K562 (cell line): Measurements from ENCODE around the gene LYPD5.
"Not testable (repeated sequence)": the region's sequence is repeated elsewhere in the genome, so short reads cannot be mapped to it uniquely, and the experiment has no call there.

Experiments used
- BHLHE40 ChIP-seq: IDR thresholded peaks from 2 replicates; pipeline ENCODE4 v1.6.1; 2011; ENCODE audit warnings: low read length, improper control_type of control experiment
- EZH2 ChIP-seq: IDR thresholded peaks from 2 replicates; pipeline ENCODE4 v1.6.1; 2012; ENCODE audit warnings: low read depth, mild to moderate bottlenecking, inconsistent platforms, low read length, borderline replicate concordance
- RBBP5 ChIP-seq: fragments of 200-600 bp; sonication (generic); IDR thresholded peaks from 2 replicates; pipeline ENCODE4 v1.6.1; 2012; ENCODE audit warnings: borderline replicate concordance, mild to moderate bottlenecking, low read length, control low read depth, inconsistent platforms; ENCODE audit not compliant: insufficient read depth, poor library complexity, severe bottlenecking
- TF ChIP-seq, protein P1 (sequence below), 3 experiments: IDR thresholded peaks in 2 of 3; conservative IDR thresholded peaks in 1 of 3; 2 replicates each; pipeline ENCODE4 v1.5.1; 2011 to 2012; ENCODE audit warnings: low read length in 3 of 3, mild to moderate bottlenecking in 3 of 3, control low read depth in 2 of 3, improper control_type of control experiment in 1 of 3, inconsistent platforms in 1 of 3, low read depth in 1 of 3, mixed read lengths in 1 of 3, moderate library complexity in 1 of 3; ENCODE audit not compliant: insufficient read depth in 2 of 3

DNA sequence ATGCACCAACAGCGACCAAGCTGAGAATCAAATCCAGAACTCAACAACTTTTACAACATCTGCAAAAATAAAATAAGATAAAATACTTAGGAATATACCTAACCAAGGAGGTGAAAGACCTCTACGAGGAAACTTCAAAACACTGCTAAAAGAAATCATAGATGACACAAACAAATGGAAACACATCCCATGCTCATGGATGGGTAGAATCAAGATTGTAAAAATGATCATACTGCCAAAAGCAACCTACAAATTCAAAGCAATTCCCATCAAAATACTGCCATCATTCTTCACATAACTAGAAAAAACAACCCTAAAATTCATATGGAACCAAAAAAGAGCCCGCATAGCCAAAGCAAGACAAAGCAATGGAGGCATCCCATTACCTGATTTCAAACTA is 21.6 kb upstream of the LYPD5 start:
- not testable (repeated sequence) for TF ChIP-seq BHLHE40, RBBP5, EZH2
- TF ChIP-seq, protein P1, sequence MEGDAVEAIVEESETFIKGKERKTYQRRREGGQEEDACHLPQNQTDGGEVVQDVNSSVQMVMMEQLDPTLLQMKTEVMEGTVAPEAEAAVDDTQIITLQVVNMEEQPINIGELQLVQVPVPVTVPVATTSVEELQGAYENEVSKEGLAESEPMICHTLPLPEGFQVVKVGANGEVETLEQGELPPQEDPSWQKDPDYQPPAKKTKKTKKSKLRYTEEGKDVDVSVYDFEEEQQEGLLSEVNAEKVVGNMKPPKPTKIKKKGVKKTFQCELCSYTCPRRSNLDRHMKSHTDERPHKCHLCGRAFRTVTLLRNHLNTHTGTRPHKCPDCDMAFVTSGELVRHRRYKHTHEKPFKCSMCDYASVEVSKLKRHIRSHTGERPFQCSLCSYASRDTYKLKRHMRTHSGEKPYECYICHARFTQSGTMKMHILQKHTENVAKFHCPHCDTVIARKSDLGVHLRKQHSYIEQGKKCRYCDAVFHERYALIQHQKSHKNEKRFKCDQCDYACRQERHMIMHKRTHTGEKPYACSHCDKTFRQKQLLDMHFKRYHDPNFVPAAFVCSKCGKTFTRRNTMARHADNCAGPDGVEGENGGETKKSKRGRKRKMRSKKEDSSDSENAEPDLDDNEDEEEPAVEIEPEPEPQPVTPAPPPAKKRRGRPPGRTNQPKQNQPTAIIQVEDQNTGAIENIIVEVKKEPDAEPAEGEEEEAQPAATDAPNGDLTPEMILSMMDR (IDR thresholded peaks at IDR 0.05 in 2 of 3, conservative IDR thresholded peaks at IDR 0.05 in 1 of 3; ENCODE audit: insufficient read depth in 2 of 3, low read depth in 1 of 3, low read length in 3 of 3) = not testable (repeated sequence)
